SHP77 treated with DMSO at 0.1 percent for 48 hours (cell line): ENCODE results near the gene AUTS2.

Source experiments
- DNase-seq: peaks from one replicate; lab custom pipeline; 2025; lab: John Stamatoyannopoulos, UW

Gene AUTS2

GRCh38 chr7:69656890-69657289 is 58.6 kb downstream of the AUTS2 start:
- no peak for DNase-seq

DNA sequence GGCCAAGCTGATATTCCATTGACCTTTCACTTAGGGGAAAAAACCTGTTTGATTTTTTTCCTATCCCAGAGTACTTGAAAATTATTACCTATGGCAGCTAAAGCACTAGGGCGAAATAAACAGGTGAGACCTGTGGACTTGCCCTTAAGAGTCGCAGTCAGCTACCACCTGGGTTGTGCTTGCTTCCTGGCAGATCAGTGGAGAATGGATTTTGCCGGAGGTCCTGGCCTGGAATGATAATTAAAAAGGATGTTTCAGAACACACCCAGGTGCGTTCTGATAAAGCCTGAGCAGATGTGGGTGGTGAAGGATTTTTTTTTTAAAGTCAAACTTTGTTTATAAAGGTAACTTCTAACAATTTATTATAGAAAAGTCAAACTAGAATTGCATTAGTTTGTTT is 59.1 kb downstream of the AUTS2 start:
- DNase-seq, result no peak

GRCh38 chr7:69657985-69658384 is 59.7 kb downstream of the AUTS2 start:
- no peak for DNase-seq

DNA sequence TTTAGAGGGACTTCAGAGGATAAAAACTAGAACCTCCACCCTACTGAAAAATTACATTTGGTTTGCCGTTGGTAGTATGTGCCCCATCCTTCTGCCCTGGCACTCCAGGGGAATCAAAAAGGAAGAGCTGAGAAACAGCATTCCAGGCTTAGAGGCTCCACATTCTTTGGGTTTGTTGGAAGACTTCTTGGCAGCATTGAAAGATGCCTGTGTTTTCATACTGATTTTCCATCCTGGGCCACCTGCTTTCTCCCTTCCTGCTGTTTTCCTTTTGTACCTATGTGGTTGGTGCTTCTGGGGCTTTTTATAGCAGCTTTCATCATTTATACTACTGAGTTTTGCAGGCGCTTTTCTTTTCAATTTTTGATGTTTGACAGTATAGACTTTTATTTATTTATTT is 61.7 kb downstream of the AUTS2 start:
- no peak for DNase-seq

DNA sequence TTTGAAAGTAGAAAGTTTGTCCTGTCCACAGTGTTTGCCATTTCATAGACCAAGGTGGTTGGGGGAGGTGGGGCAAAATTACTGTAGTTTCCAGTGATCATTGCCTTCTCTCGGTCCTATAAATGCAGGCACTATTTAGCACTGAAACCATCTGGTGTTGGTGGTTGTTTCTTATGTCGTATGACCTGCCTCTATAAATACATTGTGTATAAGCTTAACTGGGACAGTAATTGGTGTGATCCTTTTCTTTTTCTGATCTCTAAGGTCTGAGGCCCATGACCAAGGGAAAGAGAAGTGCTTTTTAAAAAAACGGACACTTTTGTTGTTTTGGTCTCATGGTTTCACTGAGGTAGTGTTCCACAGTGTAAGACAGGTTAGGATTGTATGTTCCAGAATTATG is 63.1 kb downstream of the AUTS2 start:
- no peak for DNase-seq

GRCh38 chr7:69663911-69664832 is 65.9 kb downstream of the AUTS2 start:
- DNase-seq, result no peak

DNA sequence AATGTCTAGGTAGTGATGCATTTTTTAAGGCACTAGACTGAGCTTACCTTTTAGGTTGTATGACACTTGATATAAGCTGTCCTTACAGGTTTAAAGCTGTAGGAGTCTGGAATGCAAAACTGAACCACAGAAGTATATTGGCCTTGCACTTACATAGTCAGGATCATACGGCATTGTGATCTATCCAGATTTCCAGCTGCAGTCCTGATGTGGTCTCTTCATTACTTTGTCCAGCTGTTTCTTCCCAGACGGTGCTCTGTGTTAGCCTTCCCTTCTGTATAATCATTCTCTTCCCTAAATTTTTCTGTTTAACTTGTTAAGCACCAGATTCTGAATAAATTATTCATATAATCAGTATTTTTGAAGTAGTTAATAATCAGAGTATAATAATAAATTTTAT is 67.1 kb downstream of the AUTS2 start:
- DNase-seq, result no peak

DNA sequence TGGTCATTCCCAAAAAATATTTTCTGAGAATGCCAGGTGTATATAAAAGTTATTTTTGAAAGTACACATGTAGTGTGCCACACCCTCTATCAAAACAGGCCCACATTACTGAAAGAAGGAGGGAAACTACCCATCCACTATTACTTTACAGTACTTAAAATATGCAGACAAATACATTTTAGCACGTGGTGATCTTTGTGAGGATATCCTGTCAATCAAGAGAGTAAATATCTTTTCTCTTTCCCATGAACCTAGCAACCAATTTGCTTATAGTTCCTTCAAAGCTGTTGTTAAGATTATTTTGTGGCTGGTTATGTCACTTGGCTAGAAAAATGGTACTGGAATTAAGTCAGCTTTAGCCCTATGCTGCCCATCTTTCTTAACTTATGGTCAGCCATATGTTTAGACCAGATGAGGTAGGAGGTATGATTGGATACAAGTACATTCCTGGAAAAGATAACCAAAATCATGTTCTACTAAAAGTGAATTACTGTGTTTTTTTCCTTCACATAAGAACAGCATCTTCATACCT is 70.1 kb downstream of the AUTS2 start:
- no peak for DNase-seq

DNA sequence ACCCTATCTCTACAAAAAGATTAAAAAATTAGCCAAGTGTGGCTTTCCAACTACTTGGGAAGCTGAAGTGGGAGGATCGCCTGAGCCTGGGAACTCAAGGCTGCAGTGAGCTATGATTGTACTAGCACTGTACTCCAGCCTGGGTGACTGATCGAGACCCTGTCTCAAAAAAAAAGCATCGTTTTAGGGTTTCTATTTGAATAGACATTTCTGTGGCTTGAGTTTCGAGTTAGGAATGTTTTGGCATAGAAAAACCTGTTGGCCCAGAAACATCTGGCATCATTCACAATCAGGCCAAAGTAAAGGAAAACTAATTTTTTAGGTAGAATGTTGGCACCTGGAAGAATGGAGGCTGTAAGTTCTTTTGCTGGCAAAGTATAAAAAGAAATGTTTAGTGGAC is 72.4 kb downstream of the AUTS2 start:
- no peak for DNase-seq

GRCh38 chr7:69673074-69673473 is 74.8 kb downstream of the AUTS2 start:
- no peak for DNase-seq

GRCh38 chr7:69674701-69675182 is 76.5 kb downstream of the AUTS2 start:
- DNase-seq, result no peak

GRCh38 chr7:69676247-69676646 is 78.0 kb downstream of the AUTS2 start:
- DNase-seq, result no peak

GRCh38 chr7:69677054-69677852 is 79.0 kb downstream of the AUTS2 start:
- no peak for DNase-seq

- no peak for DNase-seq
These were observed 79.7 kb downstream of the AUTS2 start for GRCh38 chr7:69677881-69678493.

GRCh38 chr7:69678494-69679187 is 80.4 kb downstream of the AUTS2 start:
- DNase-seq, result no peak

DNA sequence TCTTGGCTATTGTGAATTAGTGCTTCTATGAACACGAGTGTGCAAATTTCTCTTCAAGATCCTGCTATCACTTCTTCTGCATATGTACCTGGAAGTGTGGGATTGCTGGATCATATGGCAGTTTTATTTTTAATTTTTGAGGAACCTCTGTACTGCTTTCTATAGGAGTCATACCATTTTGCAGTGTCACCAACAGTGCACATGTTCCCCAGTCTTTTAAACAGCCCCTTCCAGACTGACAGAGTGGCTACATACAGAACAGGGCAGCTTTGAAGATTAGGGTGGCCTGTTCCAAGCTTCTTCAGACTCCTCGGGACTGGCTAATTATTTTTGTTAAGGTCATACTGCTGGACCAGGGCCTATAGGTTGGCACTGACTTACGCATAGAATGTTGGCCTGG is 82.9 kb downstream of the AUTS2 start:
- no peak for DNase-seq

GRCh38 chr7:69682518-69682917 is 84.2 kb downstream of the AUTS2 start:
- no peak for DNase-seq

- no peak for DNase-seq
These were observed 84.7 kb downstream of the AUTS2 start for GRCh38 chr7:69683002-69683401.

DNA sequence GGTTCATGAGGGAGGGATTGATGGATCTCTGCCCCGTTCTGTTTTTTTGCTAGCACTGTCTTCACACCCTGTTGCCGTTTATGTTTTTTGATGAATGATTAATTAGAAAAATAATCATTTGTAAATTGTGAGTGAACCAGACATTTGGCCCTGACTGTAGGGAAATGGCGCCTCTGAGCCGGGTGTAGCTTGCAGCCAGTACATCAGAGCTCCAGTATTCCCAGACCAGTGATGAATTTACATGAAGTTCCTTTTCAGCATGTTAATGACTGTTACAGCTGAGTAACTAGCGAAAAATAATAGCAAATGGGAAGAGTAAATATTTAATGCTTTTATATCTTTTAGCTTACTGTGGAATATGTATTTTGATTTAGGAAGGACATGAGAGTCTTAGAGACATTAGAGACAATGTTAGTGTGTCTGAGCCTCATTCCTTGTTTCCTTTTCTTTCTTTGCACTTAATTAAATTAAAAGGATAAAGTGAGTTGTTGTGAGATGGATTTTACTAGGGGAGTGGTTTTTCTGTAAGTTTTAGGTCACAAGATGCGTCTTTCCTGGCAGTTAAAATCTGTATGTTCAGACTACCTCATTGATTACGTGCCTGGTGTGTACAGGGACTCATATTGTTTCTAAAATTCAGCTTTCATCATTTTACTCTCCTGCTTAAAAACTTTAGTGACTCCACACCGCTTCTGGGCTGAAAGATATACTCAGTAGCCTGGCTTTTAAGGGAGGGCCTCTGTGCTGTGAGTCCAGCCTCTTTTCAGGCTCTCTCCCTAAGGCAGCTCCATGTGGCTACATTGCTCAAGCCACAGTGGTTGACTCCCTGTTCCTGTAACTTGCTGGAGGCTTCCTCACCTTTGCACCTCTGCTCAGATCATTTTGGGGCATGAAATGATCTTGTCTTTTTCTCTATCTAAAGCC is 86.4 kb downstream of the AUTS2 start:
- no peak for DNase-seq

DNA sequence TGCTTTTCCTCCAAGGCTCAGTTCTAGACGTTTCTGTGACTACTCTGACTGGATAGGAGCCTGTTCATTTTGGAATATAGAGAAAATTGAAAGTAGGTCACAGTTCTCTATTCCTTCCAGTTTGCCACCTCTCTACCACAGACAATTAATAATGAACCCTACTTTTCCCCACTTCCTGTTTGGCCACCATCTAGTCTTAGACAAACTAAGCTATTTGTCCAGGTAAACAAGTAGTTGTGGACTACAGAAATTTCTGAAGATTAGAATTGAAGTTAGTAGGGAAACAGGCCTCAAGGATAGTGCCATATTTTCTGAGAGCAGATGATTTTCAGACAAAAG is 87.0 kb downstream of the AUTS2 start:
- no peak for DNase-seq

GRCh38 chr7:69686366-69686765 is 88.1 kb downstream of the AUTS2 start:
- DNase-seq, result no peak
